ENCODE measurements around the gene LGI4. TPM values are rescaled to one million over a fixed set of nuclear protein-coding genes. Genes with fewer than 3 reads are reported as not detected.

LGI4 gene
- total RNA-seq, 1 experiment from 2014 or later, result not detected

DNA sequence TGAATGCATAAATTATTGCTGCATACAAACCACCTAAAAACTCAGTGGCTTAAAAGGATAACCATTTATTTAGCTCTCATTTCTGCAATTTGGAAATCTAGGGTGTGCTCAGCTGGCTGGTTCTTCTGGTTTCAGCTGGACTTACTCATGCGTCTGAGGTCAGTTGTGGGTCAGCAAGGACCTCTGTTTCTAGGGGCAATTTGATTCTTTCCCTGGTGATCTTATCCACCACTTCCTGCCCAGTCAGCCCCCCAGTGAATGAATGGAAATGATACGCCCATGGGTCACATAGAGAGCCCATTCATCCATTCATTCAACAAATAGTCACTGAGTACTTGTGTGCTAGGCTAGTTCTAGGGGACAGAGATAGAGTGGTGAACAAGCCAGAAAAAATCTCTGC lies 29.6 kb upstream of the LGI4 start:
- H4K20me1 ChIP-seq (ENCODE audit: insufficient read depth, low read depth, low read length), result no peaks in the 10 kb centered on the region

GRCh38 chr19:35162471-35163326 lies 27.8 kb upstream of the LGI4 start:
- Histone ChIP-seq H3K79me2 (ENCODE audit: low read length) (no peaks in the 10 kb centered on the region), H4K20me1 (ENCODE audit: insufficient read depth, low read depth, low read length) (no peaks in the 10 kb centered on the region), H3K4me2 (ENCODE audit: low read depth, low read length, poor library complexity, severe bottlenecking) (no peak overlapping the region), H3K4me3 (ENCODE audit: low read length) (no peak overlapping the region), H3K9ac (ENCODE audit: low read length) (no peak overlapping the region), H3K9me2 (replicated peaks; ENCODE audit: insufficient read depth, low read length) (no peaks in the 10 kb centered on the region), H3K4me1 (ENCODE audit: low read length) (peaks cover 5% of the 10 kb centered on the region), H2AFZ (ENCODE audit: low read length) (no peak overlapping the region), H3K27ac (ENCODE audit: low read length) (no peak overlapping the region), H3K27me3 (ENCODE audit: low read length) (no peaks in the 10 kb centered on the region), H3K9me3 (ENCODE audit: low read length) (peaks cover 38% of the 10 kb centered on the region), H3K36me3 (ENCODE audit: insufficient read depth, low read length) (peaks cover 75% of the 10 kb centered on the region)
- no peak for DNase-seq

More for the DNA sequence above, 29.6 kb upstream of the LGI4 start:
- H3K9ac ChIP-seq (ENCODE audit: low read length), result no peak overlapping the region
- H3K36me3 ChIP-seq (ENCODE audit: insufficient read depth, low read length), result peaks cover 65% of the 10 kb centered on the region
- peaks cover 38% of the 10 kb centered on the region for H3K9me3 ChIP-seq (ENCODE audit: low read length)
- no peak overlapping the region for H3K4me3 ChIP-seq (ENCODE audit: low read length)
- no peaks in the 10 kb centered on the region for H3K79me2 ChIP-seq (ENCODE audit: low read length)
- H3K4me2 ChIP-seq (ENCODE audit: low read depth, low read length, poor library complexity, severe bottlenecking), result no peak overlapping the region
- peaks cover 5% of the 10 kb centered on the region for H3K4me1 ChIP-seq (ENCODE audit: low read length)
- DNase-seq, result no peak
- no peaks in the 10 kb centered on the region for H3K9me2 ChIP-seq (replicated peaks; ENCODE audit: insufficient read depth, low read length)
- H3K27ac ChIP-seq (ENCODE audit: low read length), result no peak overlapping the region
- no peak overlapping the region for H2AFZ ChIP-seq (ENCODE audit: low read length)
- H3K27me3 ChIP-seq (ENCODE audit: low read length), result no peaks in the 10 kb centered on the region

DNA sequence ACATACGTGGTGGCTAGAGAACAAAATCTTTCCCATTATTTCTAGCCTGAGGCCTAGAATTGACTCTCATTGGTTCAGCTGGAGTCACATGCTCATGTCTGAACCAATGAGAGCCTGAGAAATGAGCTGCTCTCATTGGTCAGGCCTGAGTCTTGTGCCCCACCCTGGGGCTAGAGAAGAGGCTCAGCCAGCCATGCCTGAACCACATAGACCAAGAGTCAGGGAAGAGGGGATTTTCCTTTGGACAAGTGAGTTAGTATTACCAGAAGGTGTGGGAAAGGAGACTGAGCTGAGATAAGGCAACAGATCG lies 26.5 kb upstream of the LGI4 start:
- H3K27ac ChIP-seq (ENCODE audit: low read length), result no peak overlapping the region
- no peak overlapping the region for H3K4me2 ChIP-seq (ENCODE audit: low read depth, low read length, poor library complexity, severe bottlenecking)
- H3K27me3 ChIP-seq (ENCODE audit: low read length), result no peaks in the 10 kb centered on the region
- no peaks in the 10 kb centered on the region for H3K9me2 ChIP-seq (replicated peaks; ENCODE audit: insufficient read depth, low read length)
- no peak for DNase-seq
- H3K4me1 ChIP-seq (ENCODE audit: low read length), result no peaks in the 10 kb centered on the region
- H4K20me1 ChIP-seq (ENCODE audit: insufficient read depth, low read depth, low read length), result no peaks in the 10 kb centered on the region
- H3K4me3 ChIP-seq (ENCODE audit: low read length), result no peak overlapping the region
- H3K36me3 ChIP-seq (ENCODE audit: insufficient read depth, low read length), result peaks cover 79% of the 10 kb centered on the region
- no peak overlapping the region for H3K9ac ChIP-seq (ENCODE audit: low read length)
- no peak overlapping the region for H2AFZ ChIP-seq (ENCODE audit: low read length)
- H3K79me2 ChIP-seq (ENCODE audit: low read length), result peaks cover 4% of the 10 kb centered on the region
- H3K9me3 ChIP-seq (ENCODE audit: low read length), result peaks cover 35% of the 10 kb centered on the region

- Histone ChIP-seq H3K4me2 (ENCODE audit: low read depth, low read length, poor library complexity, severe bottlenecking) (no peak overlapping the region), H3K79me2 (ENCODE audit: low read length) (peaks cover 9% of the 10 kb centered on the region), H3K4me3 (ENCODE audit: low read length) (no peak overlapping the region), H4K20me1 (ENCODE audit: insufficient read depth, low read depth, low read length) (no peaks in the 10 kb centered on the region), H2AFZ (ENCODE audit: low read length) (no peak overlapping the region), H3K9ac (ENCODE audit: low read length) (no peak overlapping the region), H3K36me3 (ENCODE audit: insufficient read depth, low read length) (peaks cover 74% of the 10 kb centered on the region), H3K27me3 (ENCODE audit: low read length) (no peaks in the 10 kb centered on the region), H3K4me1 (ENCODE audit: low read length) (peaks cover 5% of the 10 kb centered on the region), H3K9me3 (ENCODE audit: low read length) (peaks cover 30% of the 10 kb centered on the region), H3K27ac (ENCODE audit: low read length) (no peak overlapping the region), H3K9me2 (replicated peaks; ENCODE audit: insufficient read depth, low read length) (no peaks in the 10 kb centered on the region)
- no peak for DNase-seq
These were observed 26.0 kb upstream of the LGI4 start for GRCh38 chr19:35160629-35161433.

GRCh38 chr19:35159606-35160005 lies 24.7 kb upstream of the LGI4 start:
- Histone ChIP-seq H3K27ac (ENCODE audit: low read length) (no peak overlapping the region), H3K36me3 (ENCODE audit: insufficient read depth, low read length) (peaks cover 63% of the 10 kb centered on the region), H3K79me2 (ENCODE audit: low read length) (peaks cover 20% of the 10 kb centered on the region), H3K9me3 (ENCODE audit: low read length) (peaks cover 18% of the 10 kb centered on the region), H3K9me2 (replicated peaks; ENCODE audit: insufficient read depth, low read length) (no peaks in the 10 kb centered on the region), H2AFZ (ENCODE audit: low read length) (no peak overlapping the region), H3K4me2 (ENCODE audit: low read depth, low read length, poor library complexity, severe bottlenecking) (no peak overlapping the region), H3K4me1 (ENCODE audit: low read length) (peaks cover 10% of the 10 kb centered on the region), H3K27me3 (ENCODE audit: low read length) (no peaks in the 10 kb centered on the region), H3K4me3 (ENCODE audit: low read length) (no peak overlapping the region), H4K20me1 (ENCODE audit: insufficient read depth, low read depth, low read length) (no peaks in the 10 kb centered on the region), H3K9ac (ENCODE audit: low read length) (no peak overlapping the region)
- DNase-seq, result no peak

- H3K9me2 ChIP-seq (replicated peaks; ENCODE audit: insufficient read depth, low read length), result no peaks in the 10 kb centered on the region
- H3K9me3 ChIP-seq (ENCODE audit: low read length), result peaks cover 7% of the 10 kb centered on the region
- no peaks in the 10 kb centered on the region for H4K20me1 ChIP-seq (ENCODE audit: insufficient read depth, low read depth, low read length)
- H3K9ac ChIP-seq (ENCODE audit: low read length), result no peak overlapping the region
- no peak overlapping the region for H2AFZ ChIP-seq (ENCODE audit: low read length)
- peaks cover 43% of the 10 kb centered on the region for H3K36me3 ChIP-seq (ENCODE audit: insufficient read depth, low read length)
- H3K27me3 ChIP-seq (ENCODE audit: low read length), result no peaks in the 10 kb centered on the region
- no peak overlapping the region for H3K27ac ChIP-seq (ENCODE audit: low read length)
- no peak for DNase-seq
- peaks cover 21% of the 10 kb centered on the region for H3K4me1 ChIP-seq (ENCODE audit: low read length)
- no peak overlapping the region for H3K4me3 ChIP-seq (ENCODE audit: low read length)
- no peak overlapping the region for H3K4me2 ChIP-seq (ENCODE audit: low read depth, low read length, poor library complexity, severe bottlenecking)
- peaks cover 20% of the 10 kb centered on the region for H3K79me2 ChIP-seq (ENCODE audit: low read length)
These were observed 22.6 kb upstream of the LGI4 start for GRCh38 chr19:35157431-35157830.

- Histone ChIP-seq H3K4me3 (ENCODE audit: low read length) (no peak overlapping the region), H3K9ac (ENCODE audit: low read length) (no peak overlapping the region), H3K27ac (ENCODE audit: low read length) (no peak overlapping the region), H3K36me3 (ENCODE audit: insufficient read depth, low read length) (peaks cover 35% of the 10 kb centered on the region), H3K27me3 (ENCODE audit: low read length) (no peaks in the 10 kb centered on the region), H3K4me2 (ENCODE audit: low read depth, low read length, poor library complexity, severe bottlenecking) (no peak overlapping the region), H4K20me1 (ENCODE audit: insufficient read depth, low read depth, low read length) (no peaks in the 10 kb centered on the region), H3K9me3 (ENCODE audit: low read length) (peaks cover 4% of the 10 kb centered on the region), H3K9me2 (replicated peaks; ENCODE audit: insufficient read depth, low read length) (no peaks in the 10 kb centered on the region), H3K4me1 (ENCODE audit: low read length) (peaks cover 21% of the 10 kb centered on the region), H3K79me2 (ENCODE audit: low read length) (peaks cover 20% of the 10 kb centered on the region), H2AFZ (ENCODE audit: low read length) (no peak overlapping the region)
- DNase-seq, result no peak
These were observed 21.8 kb upstream of the LGI4 start for GRCh38 chr19:35156673-35157014.

DNA sequence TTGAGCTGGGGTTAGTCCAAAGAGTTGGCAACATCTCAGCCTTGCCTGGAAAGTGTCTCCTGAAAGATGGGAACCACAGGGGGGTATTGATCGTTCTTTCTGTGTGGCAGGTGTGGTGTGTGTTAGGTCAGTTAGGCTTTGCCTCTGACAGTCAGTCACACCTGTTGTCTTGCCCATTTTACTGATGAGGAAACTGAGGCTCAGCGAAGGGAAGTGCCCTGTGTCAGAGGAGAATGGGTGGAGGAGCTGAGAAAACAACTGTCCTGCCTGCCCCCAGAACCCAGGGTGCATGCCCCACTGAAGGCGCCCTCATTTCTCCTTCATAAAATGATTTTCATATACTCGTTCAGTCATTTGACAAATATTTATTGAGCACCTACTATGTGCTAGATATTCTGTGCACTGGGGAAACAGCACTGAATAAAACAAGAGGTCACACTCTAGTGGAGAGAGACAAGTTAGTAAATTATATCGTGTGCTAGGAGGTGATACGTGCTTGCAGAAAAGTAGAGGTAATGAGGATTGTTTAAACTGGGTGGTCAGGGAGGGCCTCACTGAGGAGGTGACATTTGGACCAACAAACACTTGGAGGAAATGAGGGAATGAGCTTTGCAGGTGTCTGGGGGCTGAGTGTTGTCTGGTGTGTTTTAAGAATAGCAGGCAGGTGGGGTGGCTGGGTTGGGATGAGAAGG lies 21.3 kb upstream of the LGI4 start:
- no peak for DNase-seq
- Histone ChIP-seq H3K4me2 (ENCODE audit: low read depth, low read length, poor library complexity, severe bottlenecking) (peak overlapping the region; percentile 98), H3K4me1 (ENCODE audit: low read length) (peaks cover 21% of the 10 kb centered on the region), H3K27me3 (ENCODE audit: low read length) (no peaks in the 10 kb centered on the region), H3K4me3 (ENCODE audit: low read length) (peak overlapping the region; percentile 96), H3K9ac (ENCODE audit: low read length) (peak overlapping the region; percentile 92), H3K36me3 (ENCODE audit: insufficient read depth, low read length) (peaks cover 30% of the 10 kb centered on the region), H3K9me2 (replicated peaks; ENCODE audit: insufficient read depth, low read length) (no peaks in the 10 kb centered on the region), H3K27ac (ENCODE audit: low read length) (0 out of 2 replicates have a peak overlapping the region, but pooled peaks have one; percentile 37), H4K20me1 (ENCODE audit: insufficient read depth, low read depth, low read length) (no peaks in the 10 kb centered on the region), H3K79me2 (ENCODE audit: low read length) (peaks cover 20% of the 10 kb centered on the region), H3K9me3 (ENCODE audit: low read length) (peaks cover under 1% of the 10 kb centered on the region; the same call in 1 of the 2 replicates), H2AFZ (ENCODE audit: low read length) (peak overlapping the region; percentile 96)

Measured in Karpas-422 (cell line).